Suppressor macrophage treated with lipopolysaccharide for 1 hour (primary cell): ENCODE measurements around the gene CABP1.
"Not testable (repeated sequence)": the region's sequence is repeated elsewhere in the genome, so short reads cannot be mapped to it uniquely, and the experiment has no call there.

Experiments
- DNase-seq, 3 donors: peaks; one replicate each; pipeline ENCODE4 v3.0.0-alpha.2; 2020 to 2022

Gene CABP1

GRCh38 chr12:120668091-120668867, 27.9 kb downstream of the CABP1 start:
- DNase-seq: no peak

GRCh38 chr12:120668868-120669840, 28.7 kb downstream of the CABP1 start:
- no peak for DNase-seq

DNA sequence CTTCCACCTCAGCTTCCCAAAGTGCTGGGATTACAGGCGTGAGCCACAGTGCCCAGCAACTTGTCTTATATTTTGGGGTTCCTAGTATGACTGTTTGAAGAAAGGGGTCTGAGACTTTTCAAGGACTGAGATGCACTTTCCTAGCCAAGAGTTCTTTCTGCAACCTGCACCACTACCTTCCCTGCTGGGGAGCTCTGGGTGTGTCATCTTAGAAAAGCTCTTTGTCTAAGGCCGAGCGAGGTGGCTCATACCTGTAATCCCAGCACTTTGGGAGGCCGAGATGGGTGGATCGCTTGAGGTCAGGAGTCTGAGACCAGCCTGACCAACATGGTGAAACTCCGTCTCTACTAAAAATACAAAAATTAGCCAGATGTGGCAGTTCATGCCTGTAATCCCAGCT, 29.8 kb downstream of the CABP1 start:
- DNase-seq: not testable (repeated sequence)

DNA sequence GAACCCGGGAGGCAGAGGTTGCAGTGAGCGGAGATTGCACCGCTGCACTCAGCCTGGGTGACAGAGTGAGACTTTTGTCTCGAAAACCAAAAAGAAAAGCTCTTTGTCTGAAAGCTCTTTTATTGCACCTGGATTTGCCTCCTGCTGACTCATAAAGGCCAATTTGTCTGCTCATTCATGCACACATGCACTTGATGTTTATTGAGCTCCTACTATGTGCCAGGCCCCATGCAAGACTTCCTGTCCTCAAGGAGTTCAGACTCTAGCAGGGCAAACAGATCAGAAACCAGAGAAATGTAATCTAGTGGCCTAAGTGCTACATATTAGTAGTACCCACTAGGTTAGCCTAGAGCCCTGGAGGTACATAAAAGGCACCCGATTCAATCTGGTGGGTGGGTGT, 30.2 kb downstream of the CABP1 start:
- DNase-seq: no peak

DNA sequence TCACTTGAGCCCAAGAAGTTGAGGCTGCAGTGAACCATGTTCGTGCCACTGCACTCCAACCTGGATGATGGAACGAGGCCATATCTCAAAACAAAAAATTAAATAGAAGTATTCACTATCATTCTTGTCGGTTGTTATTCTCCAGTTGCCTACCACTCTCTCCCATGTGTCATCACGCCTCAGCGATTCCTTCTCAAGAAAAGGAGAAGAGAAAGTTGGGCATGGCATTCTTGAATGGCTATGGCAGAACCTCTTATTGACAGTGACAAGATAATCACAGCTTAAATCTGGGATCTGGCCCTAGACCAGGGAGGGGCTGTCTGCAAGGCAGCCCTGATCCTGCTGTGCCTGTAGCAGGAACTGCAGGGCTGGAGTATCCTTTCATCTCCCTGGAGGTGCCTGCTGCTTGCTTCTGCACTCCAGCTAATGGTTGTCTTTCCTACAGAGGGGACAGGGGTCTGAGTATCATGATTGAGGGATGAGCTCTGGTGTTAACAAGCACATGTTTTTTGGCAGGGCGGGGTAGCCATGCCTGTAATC, 33.7 kb downstream of the CABP1 start:
- peak; percentile 56 to 71 (median 66) for DNase-seq

GRCh38 chr12:120677765-120678473, 37.5 kb downstream of the CABP1 start:
- peak; percentile 43 to 54 (median 53) for DNase-seq

- DNase-seq: no peak
These were observed 38.1 kb downstream of the CABP1 start for GRCh38 chr12:120678572-120678971.

- peak; percentile 27 to 51 (median 46) for DNase-seq
These were observed 39.8 kb downstream of the CABP1 start for GRCh38 chr12:120680165-120680738.

- peak; percentile 83 to 97 (median 96) for DNase-seq
These were observed 44.1 kb downstream of the CABP1 start for GRCh38 chr12:120684523-120684932.

DNA sequence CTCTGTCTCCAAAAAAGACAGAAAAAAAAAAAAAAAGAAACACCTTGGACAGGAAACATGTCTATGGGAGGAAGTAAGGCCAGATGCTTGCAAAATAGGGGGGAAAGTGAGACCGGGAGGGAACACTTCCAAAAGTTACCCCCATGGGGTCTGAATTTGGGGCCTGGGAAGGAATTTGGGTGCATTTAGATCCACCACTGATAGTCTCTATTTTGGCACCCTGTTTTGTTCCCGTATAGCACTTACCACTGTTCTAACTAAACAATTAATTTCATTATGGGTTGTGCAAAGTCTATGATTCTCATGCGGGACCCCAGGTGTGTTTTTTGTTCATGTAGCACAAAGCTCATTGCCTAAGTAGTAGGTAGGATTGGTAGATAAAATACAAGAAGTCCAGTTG, 45.1 kb downstream of the CABP1 start:
- DNase-seq: no peak

- DNase-seq: peak; percentile 99 to 100 (median 100)
These were observed 45.8 kb downstream of the CABP1 start for GRCh38 chr12:120686151-120686689.

GRCh38 chr12:120686690-120687577, 46.5 kb downstream of the CABP1 start, which contains the start of gene MLEC:
Gene MLEC (plus strand): TSS chr12:120687149. CDS start chr12:120687297, 148 bp downstream.
- DNase-seq: peak; percentile 98 to 99 (median 99)

DNA sequence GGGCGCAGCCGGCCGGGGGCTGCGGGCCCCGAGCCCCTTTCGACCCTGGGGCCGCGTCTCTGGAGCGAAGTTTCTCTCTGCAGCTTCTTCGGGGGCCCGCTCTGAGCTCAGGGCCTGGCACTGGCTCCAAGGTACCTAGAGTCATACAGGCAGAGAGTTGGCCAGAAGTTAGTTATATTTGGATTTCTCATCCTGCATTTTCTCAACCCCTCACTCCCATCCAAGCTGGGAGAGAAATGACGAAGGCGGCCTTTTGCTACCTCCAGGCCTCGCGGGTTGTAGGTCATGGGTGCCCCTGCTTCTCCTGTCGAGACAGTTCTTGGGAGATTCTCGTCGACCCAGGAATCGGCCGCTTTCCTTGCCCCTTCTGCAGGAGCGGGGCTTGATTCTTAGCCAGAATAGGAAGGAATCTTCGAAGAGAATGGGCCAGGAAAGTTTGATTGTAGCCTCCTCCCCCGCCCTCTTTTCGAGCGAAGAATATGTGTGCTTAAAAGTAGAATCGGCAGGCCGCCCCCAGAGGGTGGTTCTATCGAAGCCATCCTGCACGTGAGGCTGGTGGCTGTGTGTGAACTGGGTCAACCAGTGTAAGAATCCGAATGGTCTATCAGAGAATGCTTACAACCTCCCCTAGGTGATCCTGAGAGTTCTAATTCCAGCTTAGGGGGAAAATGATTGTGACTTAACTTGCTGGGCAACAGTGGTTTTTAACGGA, 47.3 kb downstream of the CABP1 start:
- DNase-seq: peak; percentile 41 to 52 (median 47)

GRCh38 chr12:120688527-120689071, 48.2 kb downstream of the CABP1 start:
- peak; percentile 47 to 52 (median 48) for DNase-seq

- DNase-seq: no peak
These were observed 49.1 kb downstream of the CABP1 start for GRCh38 chr12:120689397-120690082.

DNA sequence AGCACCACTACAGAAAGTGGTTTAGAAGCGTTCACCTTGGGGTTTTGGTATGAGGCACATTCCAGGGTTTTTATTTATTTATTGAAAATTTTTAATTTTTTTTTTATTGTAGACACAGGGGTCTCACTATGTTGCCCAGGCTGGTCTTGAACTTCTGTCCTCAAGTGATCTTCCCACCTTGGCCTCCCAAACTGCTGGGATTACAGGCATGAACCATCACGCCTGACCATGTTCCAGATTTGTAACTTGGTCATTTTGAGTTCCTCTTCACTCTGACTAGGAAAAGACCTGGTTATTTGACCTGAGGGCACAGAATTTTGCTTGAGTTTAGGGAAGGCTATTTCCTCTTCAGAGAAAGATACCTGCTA, 49.6 kb downstream of the CABP1 start:
- no peak for DNase-seq

DNA sequence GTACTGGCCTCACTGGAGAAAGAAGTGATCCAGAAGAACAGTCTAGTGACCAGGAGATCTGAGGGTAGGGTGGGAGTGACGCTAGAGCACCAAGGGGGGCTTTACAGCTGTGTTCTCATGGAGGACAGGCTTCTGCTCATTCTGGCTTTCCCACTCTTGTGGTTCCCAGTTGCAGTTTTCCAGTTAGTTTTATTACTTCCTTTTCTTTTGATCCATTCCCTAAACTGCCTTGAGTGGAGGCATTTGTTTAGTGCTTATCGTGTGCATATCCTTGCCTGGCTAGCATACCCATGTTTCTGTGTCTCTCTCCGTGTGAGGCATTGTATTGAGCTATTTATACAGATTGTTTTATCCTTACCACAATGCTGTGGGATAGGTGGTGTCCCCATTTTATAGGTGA, 50.6 kb downstream of the CABP1 start:
- DNase-seq: no peak

GRCh38 chr12:120692524-120693033, 52.2 kb downstream of the CABP1 start:
- no peak for DNase-seq

DNA sequence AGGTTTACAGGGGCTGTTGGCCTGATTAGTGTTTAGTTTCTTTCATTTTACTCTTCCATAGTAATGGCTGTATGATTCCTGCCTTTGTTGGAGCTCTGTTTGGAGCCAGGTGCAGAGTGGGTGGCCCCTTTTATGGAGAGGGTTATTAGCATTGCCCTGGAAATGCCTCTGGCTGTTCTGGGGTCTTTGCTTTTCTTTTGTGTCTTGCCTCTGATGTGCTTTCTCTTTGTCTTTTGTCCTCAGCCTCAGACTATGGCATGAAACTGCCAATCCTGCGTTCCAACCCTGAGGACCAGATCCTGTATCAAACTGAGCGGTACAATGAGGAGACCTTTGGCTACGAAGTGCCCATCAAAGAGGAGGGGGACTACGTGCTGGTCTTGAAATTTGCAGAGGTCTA, 53.4 kb downstream of the CABP1 start:
- DNase-seq: no peak
